Uterine smooth muscle cell (primary cell): ENCODE results near the gene ERVK3-1. TPM values are rescaled to one million over a fixed set of nuclear protein-coding genes. Genes with fewer than 3 reads are reported as not detected.

Experiments used
- total RNA-seq: library from RNA; depleted of rRNA; stranded (reverse); fragments of >200 nt; gene quantifications from 2 replicates; pipeline ENCODE4 v1.2.3, GENCODE V29; 2014

The ERVK3-1 gene
- 32.6 and 37.5 TPM in 2 replicates for total RNA-seq

GRCh38 chr19:58305065-58305931 is at the start of gene ERVK3-1:
Gene ERVK3-1, plus strand, starts transcription at chr19:58305377. Its CDS starts 6,792 bp downstream, at chr19:58312169.

DNA sequence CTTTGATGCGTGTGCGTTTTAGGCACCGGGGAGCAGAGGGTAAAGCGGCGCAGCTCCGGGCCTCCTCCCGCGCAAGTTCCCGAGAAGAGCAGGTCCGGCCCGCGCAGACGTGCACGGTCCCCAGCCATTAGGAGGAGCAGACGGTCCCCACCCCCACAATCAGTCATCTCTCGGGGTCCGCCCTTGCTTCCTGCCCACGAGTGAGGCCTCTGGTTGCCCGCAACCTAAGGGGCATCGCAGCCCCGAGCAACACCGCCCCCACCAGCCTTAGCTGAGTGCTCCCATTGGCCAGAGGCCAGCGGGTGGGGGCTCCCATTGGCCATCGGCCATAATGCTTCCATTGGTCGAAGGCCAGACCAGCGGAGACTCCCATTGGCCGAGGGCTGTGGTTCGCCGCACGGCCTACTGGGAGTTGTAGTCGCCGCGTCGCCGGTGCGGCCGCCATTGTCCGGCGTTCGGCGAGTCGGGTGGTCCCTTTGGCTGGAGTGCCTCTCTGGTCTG is 26.6 kb upstream of the ERVK3-1 start, which contains the start of gene ZNF8:
TSS of gene ZNF8 (plus strand) at position 415 of the 501 bp plus-strand sequence. CDS start 127 bp downstream, outside the sequence.

DNA sequence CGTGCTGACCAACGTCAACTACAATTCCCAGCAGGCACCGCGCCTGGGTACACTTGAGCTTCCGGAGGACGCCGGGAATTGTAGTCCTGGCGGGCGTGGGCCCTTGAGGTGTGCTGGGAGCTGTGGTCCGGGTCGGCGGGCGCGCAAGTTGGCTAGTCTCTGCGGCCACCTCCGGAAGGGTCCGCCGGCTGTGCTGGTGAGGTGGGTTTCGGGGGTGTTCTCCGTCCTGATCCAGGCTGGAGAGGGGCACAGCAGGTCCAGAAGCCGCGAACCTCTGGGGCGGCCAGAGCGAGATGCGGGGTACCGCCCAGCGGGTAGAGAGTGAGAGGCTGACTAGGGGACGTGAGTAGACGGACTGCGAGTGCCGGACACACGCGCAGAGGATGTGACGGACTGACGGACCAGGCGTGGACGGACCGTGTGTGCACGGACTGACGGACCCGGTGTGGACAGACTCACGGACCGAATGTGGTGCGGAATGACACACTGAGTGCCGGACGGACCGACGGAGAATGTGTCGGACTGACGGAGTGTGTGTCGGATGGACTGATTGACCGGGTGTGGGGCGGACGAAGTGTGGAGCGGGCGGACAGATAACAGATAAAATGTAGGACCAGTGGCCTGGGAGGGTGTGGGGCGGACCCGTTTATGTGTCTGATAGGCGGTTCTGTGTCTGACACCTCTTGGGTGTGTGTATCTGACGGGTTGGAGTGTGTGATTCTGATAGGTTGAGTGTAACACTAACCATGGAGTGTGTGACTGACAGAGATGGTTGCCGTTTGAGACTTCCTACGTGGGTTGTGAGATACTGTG is 21.9 kb downstream of the ERVK3-1 start, which contains the start of gene ZSCAN22:
TSS of gene ZSCAN22 (plus strand) at position 81 of the 813 bp plus-strand sequence. CDS start 7,809 bp downstream, outside the sequence.

GRCh38 chr19:58352760-58353671 is 47.8 kb downstream of the ERVK3-1 start, which contains the start of gene A1BG:
Gene A1BG, minus strand, starts transcription at chr19:58353492. Its CDS starts 55 bp downstream, at chr19:58353437.

GRCh38 chr19:58362272-58362994 is 57.3 kb downstream of the ERVK3-1 start, which contains the start of gene ZNF497:
Gene ZNF497, minus strand, starts transcription at chr19:58362751. Its CDS starts 5,116 bp downstream, at chr19:58357635.

Other genes starting within 250 kb of the ERVK3-1 start
- 4.2 and 6.2 TPM in 2 replicates for gene ZNF135, start 246.1 kb upstream of the ERVK3-1 start, total RNA-seq
- gene ZSCAN18, start 207.1 kb upstream of the ERVK3-1 start, total RNA-seq, result 20.7 and 54.7 TPM in 2 replicates
- gene ZNF329, start 154.6 kb upstream of the ERVK3-1 start, total RNA-seq, result 14.8 and 18.4 TPM in 2 replicates
- gene ZNF274, start 122.3 kb upstream of the ERVK3-1 start, total RNA-seq, result 24.4 and 27.0 TPM in 2 replicates
- 37.5 and 44.8 TPM in 2 replicates for gene ZNF544, start 76.5 kb upstream of the ERVK3-1 start, total RNA-seq
- gene ZNF8, start 26.4 kb upstream of the ERVK3-1 start, total RNA-seq, result 3.4 and 4.2 TPM in 2 replicates
- 3.1 and 3.2 TPM in 2 replicates for gene ZSCAN22, start 21.6 kb downstream of the ERVK3-1 start, total RNA-seq
- 10.4 and 16.0 TPM in 2 replicates for gene A1BG, start 48.1 kb downstream of the ERVK3-1 start, total RNA-seq
- gene ZNF497, start 57.4 kb downstream of the ERVK3-1 start, total RNA-seq, result 0.89 and 1.4 TPM in 2 replicates
- gene ZNF837, start 75.7 kb downstream of the ERVK3-1 start, total RNA-seq, result 3.1 and 3.5 TPM in 2 replicates
- gene RPS5, start 81.9 kb downstream of the ERVK3-1 start, total RNA-seq, result 1,967 and 1,989 TPM in 2 replicates
- gene RNF225, start 90.3 kb downstream of the ERVK3-1 start, total RNA-seq, result 0.37 TPM in 1 of 2 replicates, not detected in the other
- gene ZNF584, start 103.3 kb downstream of the ERVK3-1 start, total RNA-seq, result 16.7 and 18.0 TPM in 2 replicates
- 9.2 and 10.6 TPM in 2 replicates for gene ZNF132, start 134.8 kb downstream of the ERVK3-1 start, total RNA-seq
- 10.0 and 12.1 TPM in 2 replicates for gene ZNF324B, start 146.2 kb downstream of the ERVK3-1 start, total RNA-seq
- 15.9 and 17.0 TPM in 2 replicates for gene ZNF324, start 161.7 kb downstream of the ERVK3-1 start, total RNA-seq
- 8.3 and 12.1 TPM in 2 replicates for gene ZNF446, start 171.0 kb downstream of the ERVK3-1 start, total RNA-seq
- gene SLC27A5, start 206.6 kb downstream of the ERVK3-1 start, total RNA-seq, result 2.9 and 4.2 TPM in 2 replicates
- 7.7 and 8.0 TPM in 2 replicates for gene ZBTB45, start 214.4 kb downstream of the ERVK3-1 start, total RNA-seq
- gene TRIM28, start 238.7 kb downstream of the ERVK3-1 start, total RNA-seq, result 265 and 355 TPM in 2 replicates
- 115 and 140 TPM in 2 replicates for gene CHMP2A, start 249.7 kb downstream of the ERVK3-1 start, total RNA-seq